ENCODE measurements around the gene TIMM17A. TPM values are rescaled to one million over a fixed set of nuclear protein-coding genes. Genes with fewer than 3 reads are reported as not detected.

TIMM17A gene
- 43.1 TPM for polyA plus RNA-seq (2013)

- peak; percentile 97 to 99 (median 98) for DNase-seq
- H3K36me3 ChIP-seq (ENCODE audit: control insufficient read depth in 4 of 4, insufficient read depth in 4 of 4, low read length in 3 of 4), result peaks cover 4 to 17% (median 15%) of the 10 kb centered on the region in 4 experiments
- peak within 1 kb of the TSS; percentile 79 to 100 (median 99) for H3K4me3 ChIP-seq (ENCODE audit: control insufficient read depth in 1 of 7, extremely low read depth in 1 of 7, insufficient read depth in 4 of 7, low read depth in 2 of 7, low read length in 6 of 7)
- WGBS (ENCODE audit: insufficient coverage), result 2% methylated on average over 32 of the region's 43 CpGs
- no peaks in the 10 kb centered on the region for H3K27me3 ChIP-seq (replicated peaks in 2 of 5; ENCODE audit: control insufficient read depth in 4 of 5, insufficient read depth in 5 of 5, low read length in 4 of 5)
- H3K4me1 ChIP-seq (ENCODE audit: control extremely low read depth in 1 of 4, control insufficient read depth in 4 of 4, insufficient read depth in 4 of 4, low read length in 3 of 4), result peaks cover 4 to 16% (median 11%) of the 10 kb centered on the region in 4 experiments
- CTCF ChIA-PET, result interaction anchor here (0.7 to 2.6 kb wide), 4 partner anchors 14 to 227 kb away, joined by 4 to 10 read pairs (median 6); no protein-coding TSS in a partner anchor
- peak within 1 kb of the TSS; percentile 93 to 96 for H3K27ac ChIP-seq (ENCODE audit: insufficient read depth in 1 of 2, low read depth in 1 of 2, low read length in 2 of 2, poor library complexity in 1 of 2, severe bottlenecking in 2 of 2)
- POLR2A ChIA-PET, result interaction anchor here (0.6 to 2.0 kb wide), 4 partner anchors 9 to 433 kb away, joined by 3 to 7 read pairs (median 4); no protein-coding TSS in a partner anchor
- H3K9me3 ChIP-seq (ENCODE audit: control extremely low read depth in 1 of 5, control insufficient read depth in 4 of 5, insufficient read depth in 2 of 5, low read depth in 1 of 5, low read length in 4 of 5), result no peaks in the 10 kb centered on the region
These were observed at the start of gene TIMM17A for GRCh38 chr1:201955009-201955728. Gene TIMM17A (plus strand): TSS chr1:201955503. CDS start chr1:201955527, 24 bp downstream.

- Histone ChIP-seq H3K27me3 (replicated peaks in 2 of 5; ENCODE audit: control insufficient read depth in 4 of 5, insufficient read depth in 5 of 5, low read length in 4 of 5) (no peaks in the 10 kb centered on the region), H3K4me1 (ENCODE audit: control extremely low read depth in 1 of 4, control insufficient read depth in 4 of 4, insufficient read depth in 4 of 4, low read length in 3 of 4) (no peaks in the 10 kb centered on the region), H3K4me3 (ENCODE audit: control insufficient read depth in 1 of 7, extremely low read depth in 1 of 7, insufficient read depth in 4 of 7, low read depth in 2 of 7, low read length in 6 of 7) (no peak overlapping the region), H3K36me3 (ENCODE audit: control insufficient read depth in 4 of 4, insufficient read depth in 4 of 4, low read length in 3 of 4) (no peaks in the 10 kb centered on the region), H3K9me3 (ENCODE audit: control extremely low read depth in 1 of 5, control insufficient read depth in 4 of 5, insufficient read depth in 2 of 5, low read depth in 1 of 5, low read length in 4 of 5) (no peaks in the 10 kb centered on the region), H3K27ac (ENCODE audit: insufficient read depth in 1 of 2, low read depth in 1 of 2, low read length in 2 of 2, poor library complexity in 1 of 2, severe bottlenecking in 2 of 2) (no peak overlapping the region)
- CTCF ChIA-PET, result interaction anchor here (0.7 to 2.6 kb wide), 5 partner anchors 11 to 67 kb away, joined by 3 to 10 read pairs (median 4); no protein-coding TSS in a partner anchor
- DNase-seq, result no peak
- POLR2A ChIA-PET, result no interaction called here
- 100% methylated on average over 1 of the region's 3 CpGs for WGBS (ENCODE audit: insufficient coverage)
These were observed 49.0 kb upstream of the TIMM17A start for GRCh38 chr1:201906336-201906735.

DNA sequence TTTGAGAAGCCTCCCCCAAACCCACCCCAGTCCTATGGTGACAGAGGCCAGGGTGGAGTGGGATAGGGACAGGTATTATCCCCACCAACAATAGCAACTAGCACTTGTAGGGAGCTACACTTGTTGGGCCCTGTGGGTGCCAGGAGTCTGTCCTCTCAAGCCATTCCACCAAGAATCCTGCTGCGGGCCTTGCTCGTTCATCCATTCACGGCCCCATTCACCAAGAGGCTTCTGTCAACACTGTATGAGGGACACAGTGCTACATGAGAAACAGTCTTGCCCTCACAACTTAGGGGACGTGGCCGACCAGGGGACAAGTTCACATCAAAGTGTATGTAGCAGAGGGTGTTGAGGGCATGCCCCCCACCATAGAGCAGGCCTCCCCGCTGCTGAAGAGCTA, 47.7 kb upstream of the TIMM17A start:
- Histone ChIP-seq H3K27ac (ENCODE audit: insufficient read depth in 1 of 2, low read depth in 1 of 2, low read length in 2 of 2, poor library complexity in 1 of 2, severe bottlenecking in 2 of 2) (no peak overlapping the region), H3K9me3 (ENCODE audit: control extremely low read depth in 1 of 5, control insufficient read depth in 4 of 5, insufficient read depth in 2 of 5, low read depth in 1 of 5, low read length in 4 of 5) (no peaks in the 10 kb centered on the region), H3K36me3 (ENCODE audit: control insufficient read depth in 4 of 4, insufficient read depth in 4 of 4, low read length in 3 of 4) (no peaks in the 10 kb centered on the region), H3K4me3 (ENCODE audit: control insufficient read depth in 1 of 7, extremely low read depth in 1 of 7, insufficient read depth in 4 of 7, low read depth in 2 of 7, low read length in 6 of 7) (no peak overlapping the region), H3K27me3 (replicated peaks in 2 of 5; ENCODE audit: control insufficient read depth in 4 of 5, insufficient read depth in 5 of 5, low read length in 4 of 5) (no peaks in the 10 kb centered on the region), H3K4me1 (ENCODE audit: control extremely low read depth in 1 of 4, control insufficient read depth in 4 of 4, insufficient read depth in 4 of 4, low read length in 3 of 4) (no peaks in the 10 kb centered on the region)
- ChIA-PET POLR2A (interaction anchor here (0.6 kb wide), 1 partner anchor 342 kb away, joined by 3 read pairs; no protein-coding TSS in a partner anchor), CTCF (interaction anchor here (0.6 to 3.7 kb wide), 5 partner anchors 12 to 114 kb away, joined by 3 to 17 read pairs (median 3); no protein-coding TSS in a partner anchor)
- 97% methylated on average over 6 of the region's 6 CpGs for WGBS (ENCODE audit: insufficient coverage)
- no peak for DNase-seq

DNA sequence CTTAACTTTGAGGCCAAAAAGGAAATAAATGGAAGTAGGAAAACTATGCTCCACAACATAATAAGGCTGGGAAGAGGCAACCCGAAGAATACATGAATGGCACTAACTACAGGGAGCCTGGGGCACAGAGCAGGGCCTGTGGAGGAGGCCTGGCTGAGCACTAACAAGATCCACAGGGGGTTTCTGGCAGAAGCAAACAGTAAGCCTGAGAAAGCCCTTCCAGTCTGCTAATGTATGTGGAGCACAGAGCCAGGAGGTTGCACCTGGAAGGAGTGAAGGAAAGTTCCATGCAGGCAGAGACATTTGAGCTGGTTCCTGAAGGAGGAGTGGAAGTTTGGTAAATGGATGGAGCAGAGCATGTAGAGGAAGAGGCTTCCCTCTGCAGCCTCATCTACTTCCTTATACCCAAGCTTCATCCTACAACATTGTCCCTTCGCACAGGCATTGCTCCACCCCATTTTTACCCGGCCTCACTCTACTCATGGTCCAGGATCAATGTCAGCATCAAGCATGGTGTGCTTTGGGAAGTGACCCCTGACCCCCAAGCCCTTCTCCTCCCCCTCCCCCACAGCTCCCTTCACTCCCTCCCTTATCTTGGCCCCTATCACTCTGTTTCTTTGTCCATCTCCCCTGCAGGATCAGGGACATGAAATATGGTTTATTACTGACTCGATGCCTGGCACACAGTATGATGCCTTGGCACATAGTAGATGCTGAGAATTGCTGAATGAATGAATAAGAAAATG, 43.3 kb upstream of the TIMM17A start:
- no peaks in the 10 kb centered on the region for H3K9me3 ChIP-seq (ENCODE audit: control extremely low read depth in 1 of 5, control insufficient read depth in 4 of 5, insufficient read depth in 2 of 5, low read depth in 1 of 5, low read length in 4 of 5)
- H3K27ac ChIP-seq (ENCODE audit: insufficient read depth in 1 of 2, low read depth in 1 of 2, low read length in 2 of 2, poor library complexity in 1 of 2, severe bottlenecking in 2 of 2), result no peak overlapping the region
- ChIA-PET POLR2A (no interaction called here), CTCF (interaction anchor here (0.6 to 2.3 kb wide), 4 partner anchors 8 to 18 kb away, joined by 3 to 9 read pairs (median 5); no protein-coding TSS in a partner anchor)
- no peak for DNase-seq
- WGBS (ENCODE audit: insufficient coverage), result 82% methylated on average over 3 of the region's 4 CpGs
- no peaks in the 10 kb centered on the region for H3K4me1 ChIP-seq (ENCODE audit: control extremely low read depth in 1 of 4, control insufficient read depth in 4 of 4, insufficient read depth in 4 of 4, low read length in 3 of 4)
- H3K27me3 ChIP-seq (replicated peaks in 2 of 5; ENCODE audit: control insufficient read depth in 4 of 5, insufficient read depth in 5 of 5, low read length in 4 of 5), result no peaks in the 10 kb centered on the region
- no peak overlapping the region for H3K4me3 ChIP-seq (ENCODE audit: control insufficient read depth in 1 of 7, extremely low read depth in 1 of 7, insufficient read depth in 4 of 7, low read depth in 2 of 7, low read length in 6 of 7)
- no peaks in the 10 kb centered on the region for H3K36me3 ChIP-seq (ENCODE audit: control insufficient read depth in 4 of 4, insufficient read depth in 4 of 4, low read length in 3 of 4)

DNA sequence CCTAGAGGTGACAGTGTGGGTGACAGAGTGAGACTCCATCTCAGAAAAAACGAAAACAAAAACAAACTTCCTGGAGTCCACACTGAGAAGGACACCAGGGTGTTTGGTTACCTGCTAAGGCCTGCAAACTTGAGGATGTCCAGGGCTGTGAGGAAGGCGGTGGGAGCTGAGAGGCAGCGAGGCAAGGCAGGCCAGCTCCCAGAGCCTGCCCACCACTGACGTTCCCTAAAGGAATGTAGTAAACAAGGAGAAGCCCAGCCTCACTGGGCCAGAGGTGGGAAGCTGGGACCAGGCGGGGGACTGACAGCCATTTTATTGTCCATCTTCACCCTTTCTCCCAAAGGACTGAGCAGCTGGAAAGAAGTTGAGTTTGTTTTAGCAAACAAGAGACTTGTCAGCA, 42.5 kb upstream of the TIMM17A start:
- 98% methylated on average over 5 of the region's 5 CpGs for WGBS (ENCODE audit: insufficient coverage)
- DNase-seq, result no peak
- no peaks in the 10 kb centered on the region for H3K36me3 ChIP-seq (ENCODE audit: control insufficient read depth in 4 of 4, insufficient read depth in 4 of 4, low read length in 3 of 4)
- H3K9me3 ChIP-seq (ENCODE audit: control extremely low read depth in 1 of 5, control insufficient read depth in 4 of 5, insufficient read depth in 2 of 5, low read depth in 1 of 5, low read length in 4 of 5), result no peaks in the 10 kb centered on the region
- no peaks in the 10 kb centered on the region for H3K4me1 ChIP-seq (ENCODE audit: control extremely low read depth in 1 of 4, control insufficient read depth in 4 of 4, insufficient read depth in 4 of 4, low read length in 3 of 4)
- ChIA-PET POLR2A (no interaction called here), CTCF (interaction anchor here (1.0 to 2.3 kb wide), 4 partner anchors 9 to 29 kb away, joined by 3 to 9 read pairs (median 5); no protein-coding TSS in a partner anchor)
- H3K27me3 ChIP-seq (replicated peaks in 2 of 5; ENCODE audit: control insufficient read depth in 4 of 5, insufficient read depth in 5 of 5, low read length in 4 of 5), result no peaks in the 10 kb centered on the region
- no peak overlapping the region for H3K4me3 ChIP-seq (ENCODE audit: control insufficient read depth in 1 of 7, extremely low read depth in 1 of 7, insufficient read depth in 4 of 7, low read depth in 2 of 7, low read length in 6 of 7)
- no peak overlapping the region for H3K27ac ChIP-seq (ENCODE audit: insufficient read depth in 1 of 2, low read depth in 1 of 2, low read length in 2 of 2, poor library complexity in 1 of 2, severe bottlenecking in 2 of 2)

DNA sequence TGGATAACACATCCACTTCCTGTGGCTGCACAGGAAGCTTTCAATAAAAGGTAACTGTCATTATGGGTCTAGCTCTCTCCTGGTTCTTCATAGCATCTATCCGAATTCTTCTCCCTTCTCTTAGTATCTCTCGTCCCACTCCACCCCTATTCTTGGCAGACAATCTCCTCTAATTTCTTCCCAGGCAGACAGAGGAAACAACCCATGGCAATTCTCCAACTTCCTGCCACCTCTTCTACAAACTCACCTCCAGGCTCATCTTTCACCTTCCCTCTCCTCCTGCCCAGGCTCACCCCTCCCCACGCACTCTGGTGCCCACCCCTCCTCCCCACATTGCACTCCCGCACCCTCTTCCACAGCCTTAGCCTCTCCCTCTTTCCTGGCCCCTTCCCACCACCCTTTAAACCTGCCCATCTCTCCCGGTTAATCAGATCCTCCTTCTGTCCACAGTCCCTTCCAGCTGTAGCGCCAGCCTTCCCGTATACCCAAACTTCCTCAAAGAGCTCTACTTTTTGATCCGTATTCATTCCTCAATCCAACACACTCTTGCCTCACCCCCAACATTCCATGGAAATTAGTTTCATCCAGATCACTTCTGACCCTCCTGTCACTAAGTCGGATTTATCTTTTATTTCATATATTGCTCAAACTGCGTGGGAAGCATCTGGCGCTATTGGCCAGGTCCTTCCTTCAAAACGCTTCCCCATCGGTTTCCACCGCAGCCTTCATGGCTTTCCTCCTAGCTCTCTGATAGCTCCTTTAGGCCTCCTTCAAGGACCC, 40.7 kb upstream of the TIMM17A start:
- Histone ChIP-seq H3K36me3 (ENCODE audit: control insufficient read depth in 4 of 4, insufficient read depth in 4 of 4, low read length in 3 of 4) (no peaks in the 10 kb centered on the region), H3K4me1 (ENCODE audit: control extremely low read depth in 1 of 4, control insufficient read depth in 4 of 4, insufficient read depth in 4 of 4, low read length in 3 of 4) (no peaks in the 10 kb centered on the region), H3K27ac (ENCODE audit: insufficient read depth in 1 of 2, low read depth in 1 of 2, low read length in 2 of 2, poor library complexity in 1 of 2, severe bottlenecking in 2 of 2) (no peak overlapping the region), H3K9me3 (ENCODE audit: control extremely low read depth in 1 of 5, control insufficient read depth in 4 of 5, insufficient read depth in 2 of 5, low read depth in 1 of 5, low read length in 4 of 5) (no peaks in the 10 kb centered on the region), H3K27me3 (replicated peaks in 2 of 5; ENCODE audit: control insufficient read depth in 4 of 5, insufficient read depth in 5 of 5, low read length in 4 of 5) (no peaks in the 10 kb centered on the region), H3K4me3 (ENCODE audit: control insufficient read depth in 1 of 7, extremely low read depth in 1 of 7, insufficient read depth in 4 of 7, low read depth in 2 of 7, low read length in 6 of 7) (no peak overlapping the region)
- no peak for DNase-seq
- ChIA-PET CTCF (interaction anchor here (1.0 to 1.8 kb wide), 2 partner anchors 16 to 19 kb away, joined by 3 to 4 read pairs; no protein-coding TSS in a partner anchor), POLR2A (no interaction called here)
- WGBS (ENCODE audit: insufficient coverage), result 94% methylated on average over 13 of the region's 14 CpGs

Measured in common myeloid progenitor, CD34-positive (primary cell).